GM19324 (cell line): ENCODE measurements around the gene UNC45A.
"Not testable (repeated sequence)": the region's sequence is repeated elsewhere in the genome, so short reads cannot be mapped to it uniquely, and the experiment has no call there.

ENCODE experiments used
- ATAC-seq: cut with Tn5 transposase; IDR thresholded peaks from one replicate; pipeline ENCODE4 v1.9.1; 2021; ENCODE audit warnings: mild to moderate bottlenecking, moderate library complexity; ENCODE audit not compliant: unreplicated experiment, low FRiP score

UNC45A gene

DNA sequence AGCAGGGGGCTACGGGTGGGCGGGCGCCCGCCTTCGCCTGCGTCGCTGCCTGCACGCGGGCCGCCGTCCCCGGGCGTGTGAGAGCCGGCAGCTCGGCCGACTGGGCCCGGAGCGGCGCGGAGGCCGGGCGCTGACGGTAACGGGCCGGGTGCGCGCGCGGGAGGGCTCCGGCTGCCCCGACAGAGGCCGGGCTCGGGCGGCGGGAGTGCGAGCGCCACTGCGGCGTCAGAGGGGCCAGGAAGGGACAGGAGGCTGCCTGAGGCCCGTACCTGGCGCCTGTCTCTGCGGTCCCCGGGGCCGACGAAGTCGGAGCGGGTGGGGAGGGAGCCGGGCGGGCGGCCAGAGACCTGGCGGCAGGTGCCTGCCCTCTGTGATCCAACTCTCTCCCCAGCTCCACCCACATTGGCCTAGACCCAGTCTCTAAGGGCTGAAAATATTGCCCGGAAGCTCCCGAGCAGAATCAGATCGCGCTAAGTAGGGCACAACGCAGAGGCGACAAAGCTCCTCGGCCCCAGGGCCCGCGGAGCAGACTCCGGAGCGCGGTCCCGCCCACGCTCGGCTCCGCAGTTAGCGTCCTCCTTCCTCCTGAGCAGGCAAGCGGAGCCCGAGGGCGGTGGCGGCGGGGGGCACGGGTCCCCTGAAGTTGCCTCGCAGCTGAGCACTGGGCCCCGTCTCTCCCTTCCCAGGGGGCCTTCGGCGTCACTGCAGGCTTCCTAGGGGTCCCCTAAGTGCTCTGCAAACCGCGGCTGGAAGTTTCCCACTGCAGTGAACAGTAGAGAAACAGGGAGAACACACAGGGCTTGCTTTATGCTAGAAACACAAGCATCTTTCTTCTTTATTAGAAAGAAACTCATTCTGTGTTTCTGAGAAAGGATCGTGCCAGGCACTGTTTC lies 32.0 kb upstream of the UNC45A start, which contains the start of gene MAN2A2:
Gene MAN2A2, plus strand, starts transcription at position 463 of the 893 bp plus-strand sequence. CDS start 906 bp downstream, outside the sequence.
- peak; percentile 43 for ATAC-seq

DNA sequence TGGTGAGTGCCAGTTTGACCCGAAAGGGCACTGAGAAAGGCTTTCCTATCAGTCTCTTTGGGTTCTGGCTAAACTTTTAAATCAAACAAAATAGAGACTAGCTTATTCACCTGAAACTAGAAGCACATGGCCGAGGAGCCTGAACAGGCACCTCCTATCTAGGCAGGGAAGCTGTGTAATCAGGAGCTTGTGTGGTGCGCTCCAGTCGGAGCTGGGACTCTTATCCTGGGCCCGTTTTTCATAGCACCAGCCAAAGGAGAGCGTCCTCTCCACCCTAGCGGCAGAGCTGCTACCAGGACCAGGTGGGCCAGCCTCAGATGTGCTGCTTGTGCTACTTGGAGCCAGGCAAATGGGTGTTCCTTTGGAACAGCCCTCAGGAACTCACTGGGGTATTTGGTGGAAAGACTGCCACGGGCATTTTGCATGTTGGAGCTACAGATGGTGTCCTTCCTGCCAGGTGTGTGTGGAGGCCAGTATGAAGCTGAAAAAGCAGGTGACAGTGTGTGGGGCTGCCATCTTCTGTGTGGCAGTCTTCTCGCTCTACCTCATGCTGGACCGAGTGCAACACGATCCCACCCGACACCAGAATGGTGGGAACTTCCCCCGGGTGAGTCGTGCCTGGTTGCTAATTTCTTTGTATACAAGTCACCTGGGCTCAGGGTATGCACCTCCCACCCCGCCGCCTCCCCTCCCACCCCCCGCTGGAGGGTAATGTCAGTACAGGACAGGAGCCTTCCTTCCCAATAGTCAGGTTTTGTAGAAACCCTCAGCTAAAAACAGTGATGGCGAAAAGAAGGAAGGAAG lies 31.1 kb upstream of the UNC45A start:
- ATAC-seq = no peak

DNA sequence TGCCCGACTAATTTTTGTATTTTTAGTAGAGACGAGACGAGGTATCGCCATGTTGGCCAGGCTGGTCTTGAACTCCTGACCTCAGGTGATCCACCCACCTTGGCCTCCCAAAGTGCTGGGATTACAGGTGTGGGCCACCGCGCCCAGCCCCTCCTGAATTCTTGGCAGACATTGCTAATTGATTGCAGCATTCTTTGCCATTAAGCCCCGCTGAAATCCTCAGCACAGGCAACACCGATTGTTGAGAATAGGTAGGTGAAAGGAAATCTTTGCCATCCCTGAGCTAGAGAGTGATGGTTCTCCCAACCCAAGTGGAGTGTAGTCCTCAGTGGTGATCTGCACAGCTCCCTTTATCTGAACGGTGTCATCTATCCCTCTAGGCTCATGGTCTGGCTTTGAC lies 30.3 kb upstream of the UNC45A start:
- no peak for ATAC-seq

DNA sequence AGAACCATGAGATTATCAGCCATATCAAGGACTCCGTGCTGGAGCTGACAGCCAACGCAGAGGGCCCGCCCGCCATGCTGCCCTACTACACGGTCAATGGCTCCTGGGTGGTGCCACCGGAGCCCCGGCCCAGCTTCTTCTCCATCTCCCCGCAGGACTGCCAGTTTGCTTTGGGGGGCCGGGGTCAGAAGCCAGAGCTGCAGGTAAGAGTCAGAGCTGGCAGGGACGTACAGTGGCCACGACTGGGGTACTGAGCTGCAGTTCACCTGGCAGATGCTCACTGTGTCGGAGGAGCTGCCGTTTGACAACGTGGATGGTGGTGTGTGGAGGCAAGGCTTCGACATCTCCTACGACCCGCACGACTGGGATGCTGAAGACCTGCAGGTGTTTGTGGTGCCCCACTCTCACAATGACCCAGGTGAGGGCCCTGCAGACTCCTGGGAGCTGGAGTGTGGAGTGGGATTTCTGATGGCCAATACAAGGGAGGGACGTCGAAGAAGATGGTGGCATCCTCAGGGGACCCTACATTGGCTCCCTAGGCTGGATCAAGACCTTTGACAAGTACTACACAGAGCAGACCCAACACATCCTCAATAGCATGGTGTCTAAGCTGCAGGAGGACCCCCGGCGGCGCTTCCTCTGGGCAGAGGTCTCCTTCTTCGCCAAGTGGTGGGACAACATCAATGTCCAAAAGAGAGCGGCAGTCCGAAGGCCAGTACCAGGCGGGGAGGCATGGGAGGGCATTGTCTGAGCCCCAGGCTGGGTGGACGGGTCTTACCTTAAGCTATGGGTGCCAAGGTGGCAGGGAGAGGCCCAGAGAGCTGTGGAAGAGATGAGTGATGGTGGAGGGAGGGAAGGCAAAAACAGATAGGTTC lies 29.5 kb upstream of the UNC45A start:
- no peak for ATAC-seq

DNA sequence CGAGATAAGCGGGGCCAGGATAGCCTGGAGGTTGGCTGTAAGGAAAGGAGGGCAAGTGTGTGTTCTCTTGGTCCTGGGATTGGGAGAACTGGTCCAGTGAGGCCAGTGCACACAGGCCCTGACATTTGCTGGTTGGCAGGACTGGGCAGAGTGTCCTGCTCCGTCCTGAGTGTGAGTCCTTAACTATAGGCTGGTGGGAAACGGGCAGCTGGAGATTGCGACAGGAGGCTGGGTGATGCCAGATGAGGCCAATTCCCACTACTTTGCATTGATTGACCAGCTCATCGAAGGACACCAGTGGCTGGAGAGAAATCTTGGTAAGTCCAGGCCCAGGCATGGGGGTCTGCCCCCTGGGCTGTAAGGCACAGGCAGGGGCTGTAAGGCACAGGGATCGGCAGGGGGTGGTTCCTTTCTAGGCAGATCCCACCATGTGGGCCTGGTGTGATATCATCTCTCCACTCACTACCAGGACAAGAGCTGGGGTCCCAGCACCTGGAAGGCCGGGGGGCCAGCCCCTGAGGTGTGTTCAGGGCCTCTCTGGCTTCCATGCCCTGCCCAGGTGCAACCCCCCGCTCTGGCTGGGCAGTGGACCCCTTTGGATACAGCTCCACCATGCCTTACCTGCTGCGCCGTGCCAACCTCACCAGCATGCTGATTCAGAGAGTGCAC lies 28.8 kb upstream of the UNC45A start:
- ATAC-seq = no peak

DNA sequence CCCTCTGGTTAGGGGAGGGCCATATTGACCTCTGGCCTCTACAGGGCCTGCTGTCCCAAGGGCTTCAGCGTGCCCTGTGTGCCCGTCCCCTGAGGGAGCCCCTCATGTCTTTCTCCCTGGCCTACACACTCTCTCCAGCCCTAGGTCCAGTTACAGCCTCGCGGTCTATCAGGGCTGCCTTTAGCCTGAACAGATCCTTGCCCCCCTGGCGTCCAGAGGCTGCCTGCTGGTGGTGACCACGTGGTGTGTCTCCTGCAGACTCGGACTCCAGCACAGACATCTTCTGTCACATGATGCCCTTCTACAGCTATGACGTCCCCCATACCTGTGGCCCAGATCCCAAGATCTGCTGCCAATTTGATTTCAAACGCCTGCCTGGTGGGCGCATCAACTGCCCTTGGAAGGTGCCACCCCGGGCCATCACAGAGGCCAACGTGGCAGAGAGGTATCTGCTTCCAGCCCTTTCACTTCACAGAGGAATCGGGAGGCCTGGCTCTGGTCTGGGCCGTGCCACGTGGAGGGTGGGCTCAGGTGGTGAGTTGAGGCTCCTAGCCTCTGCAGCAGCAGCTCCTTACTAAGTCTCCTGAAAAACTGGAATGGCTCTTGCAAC lies 27.9 kb upstream of the UNC45A start:
- ATAC-seq = no peak

DNA sequence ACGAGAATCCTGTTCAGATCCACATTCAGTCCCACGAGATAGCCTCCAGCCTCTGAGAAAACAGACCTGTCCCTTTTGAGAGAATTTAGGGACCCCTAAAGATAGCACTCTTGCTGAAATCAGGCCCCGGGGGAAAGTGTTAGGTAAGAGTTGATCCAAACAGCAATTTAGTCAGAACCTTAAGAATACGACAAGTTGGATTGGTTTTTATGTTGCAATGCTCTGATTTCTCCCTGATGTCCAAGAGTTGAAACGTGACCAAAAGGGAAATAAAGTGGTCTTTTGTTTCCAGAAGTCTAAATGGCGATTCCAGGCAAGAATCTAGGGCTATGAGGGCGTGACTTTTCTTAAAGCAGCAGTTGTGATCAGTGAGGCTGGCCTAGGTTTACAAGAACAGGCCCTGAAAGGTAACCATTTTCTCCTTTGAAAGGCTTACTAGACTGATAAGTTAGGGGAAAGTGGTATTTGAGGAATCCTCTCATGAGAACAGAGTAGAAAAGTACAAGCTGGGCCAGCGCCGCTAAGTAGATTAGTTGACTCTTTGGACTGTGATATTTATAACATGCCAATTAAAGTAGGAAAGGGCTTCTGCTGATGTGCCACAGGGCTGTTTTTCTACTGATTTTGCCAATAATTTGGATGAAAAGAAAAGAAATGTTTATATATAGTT lies 27.1 kb upstream of the UNC45A start:
- ATAC-seq = no peak

DNA sequence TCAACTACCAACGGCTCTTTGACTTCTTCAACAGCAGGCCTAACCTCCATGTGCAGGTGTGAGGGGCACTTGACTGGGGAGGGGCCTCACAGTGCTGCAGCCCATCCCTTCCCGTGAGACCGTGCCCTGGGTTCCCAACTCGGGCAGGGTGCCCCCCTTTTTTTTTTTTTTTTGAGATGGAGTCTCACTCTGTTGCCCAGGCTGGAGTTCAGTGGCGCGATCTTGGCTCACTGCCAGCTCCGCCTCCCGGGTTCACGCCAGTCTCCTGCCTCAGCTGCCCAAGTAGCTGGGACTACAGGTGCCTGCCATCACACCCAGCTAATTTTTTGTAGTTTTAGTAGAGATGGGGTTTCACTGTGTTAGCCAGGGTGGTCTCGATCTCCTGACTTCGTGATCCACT lies 25.6 kb upstream of the UNC45A start:
- ATAC-seq = not testable (repeated sequence)

DNA sequence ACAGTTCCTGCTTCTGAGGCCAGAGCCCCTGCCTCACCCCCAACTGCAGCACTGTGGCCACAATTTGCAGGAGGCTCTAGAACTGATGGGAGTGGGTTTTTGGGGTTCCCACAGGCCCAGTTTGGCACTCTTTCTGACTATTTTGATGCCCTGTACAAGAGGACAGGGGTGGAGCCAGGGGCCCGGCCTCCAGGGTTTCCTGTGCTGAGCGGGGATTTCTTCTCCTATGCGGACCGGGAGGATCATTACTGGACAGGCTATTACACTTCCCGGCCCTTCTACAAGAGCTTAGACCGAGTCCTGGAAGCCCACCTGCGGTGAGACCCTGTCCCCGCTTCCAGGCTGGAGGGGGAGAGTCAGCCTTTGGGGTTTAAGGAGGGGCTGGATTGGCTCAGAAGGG lies 25.1 kb upstream of the UNC45A start:
- ATAC-seq = no peak

DNA sequence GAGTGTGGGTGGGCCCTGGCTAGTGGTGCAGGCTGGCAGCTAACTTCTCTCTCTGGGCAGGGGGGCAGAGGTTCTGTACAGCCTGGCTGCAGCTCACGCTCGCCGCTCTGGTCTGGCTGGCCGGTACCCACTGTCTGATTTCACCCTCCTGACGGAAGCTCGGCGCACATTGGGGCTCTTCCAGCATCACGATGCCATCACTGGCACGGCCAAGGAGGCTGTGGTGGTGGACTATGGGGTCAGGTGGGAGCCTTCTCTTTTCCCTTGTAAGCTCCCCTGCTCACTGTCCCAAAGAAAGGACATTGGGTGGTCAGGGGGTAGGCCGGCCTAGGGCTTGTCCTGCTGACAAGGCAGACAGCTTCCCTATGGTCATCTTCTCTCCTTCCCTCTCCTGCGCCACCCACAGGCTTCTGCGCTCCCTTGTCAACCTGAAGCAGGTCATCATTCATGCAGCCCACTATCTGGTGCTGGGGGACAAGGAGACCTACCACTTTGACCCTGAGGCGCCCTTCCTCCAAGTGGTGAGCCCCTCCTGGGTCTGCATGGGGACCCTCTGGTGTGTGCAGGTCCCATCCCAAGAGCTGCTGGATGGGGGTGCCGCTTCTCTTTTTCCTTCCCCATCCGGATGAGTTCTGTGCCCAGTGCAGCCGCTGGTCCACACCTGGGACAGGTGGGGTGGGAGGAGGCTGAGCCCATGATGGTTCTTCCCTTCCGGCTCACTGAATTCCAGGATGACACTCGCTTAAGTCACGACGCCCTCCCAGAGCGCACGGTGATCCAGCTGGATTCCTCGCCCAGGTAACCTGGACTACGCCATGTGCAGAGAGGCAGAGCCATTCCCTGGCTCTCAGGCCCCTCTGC lies 24.4 kb upstream of the UNC45A start:
- no peak for ATAC-seq

DNA sequence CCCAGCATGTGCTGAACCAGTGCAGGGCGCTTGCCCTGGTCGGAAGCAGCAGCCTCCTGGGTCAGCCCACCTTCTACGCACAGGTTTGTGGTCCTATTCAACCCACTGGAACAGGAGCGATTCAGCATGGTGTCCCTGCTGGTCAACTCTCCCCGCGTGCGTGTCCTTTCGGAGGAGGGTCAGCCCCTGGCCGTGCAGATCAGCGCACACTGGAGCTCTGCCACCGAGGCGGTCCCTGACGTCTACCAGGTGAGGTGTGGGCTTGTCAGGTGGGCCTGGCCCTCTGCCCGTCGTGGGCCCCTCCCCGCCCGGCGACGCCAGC lies 23.8 kb upstream of the UNC45A start:
- ATAC-seq = no peak

DNA sequence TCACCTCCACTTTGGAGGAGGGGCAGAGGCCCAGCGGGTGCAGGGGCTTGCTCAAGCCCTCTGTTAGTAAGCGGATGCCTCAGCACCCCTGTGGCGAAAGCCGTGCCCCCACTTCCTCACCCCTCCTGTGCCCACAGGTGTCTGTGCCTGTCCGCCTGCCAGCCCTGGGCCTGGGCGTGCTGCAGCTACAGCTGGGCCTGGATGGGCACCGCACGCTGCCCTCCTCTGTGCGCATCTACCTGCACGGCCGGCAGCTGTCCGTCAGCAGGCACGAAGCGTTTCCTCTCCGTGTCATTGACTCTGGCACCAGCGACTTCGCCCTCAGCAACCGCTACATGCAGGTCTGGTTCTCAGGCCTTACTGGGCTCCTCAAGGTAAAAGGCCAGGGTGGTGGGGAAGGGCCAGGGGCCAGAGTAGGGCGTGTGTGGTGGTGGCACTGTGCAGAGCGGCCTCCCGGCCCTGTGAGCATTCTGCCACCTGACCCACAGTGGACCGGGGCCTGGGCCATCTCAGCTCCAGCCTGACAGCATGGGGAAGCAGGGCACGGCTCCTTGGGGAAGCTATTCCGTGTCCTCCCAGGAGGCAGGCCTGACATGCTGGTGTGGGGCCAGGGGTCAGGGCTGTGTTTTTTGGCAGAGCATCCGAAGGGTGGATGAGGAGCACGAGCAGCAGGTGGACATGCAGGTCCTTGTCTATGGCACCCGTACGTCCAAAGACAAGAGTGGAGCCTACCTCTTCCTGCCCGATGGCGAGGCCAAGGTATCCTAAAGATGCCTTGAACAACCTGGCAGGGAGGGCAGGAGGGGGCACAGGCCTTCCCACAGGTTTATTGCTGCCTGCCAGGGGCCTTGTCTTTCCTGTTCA lies 22.9 kb upstream of the UNC45A start:
- no peak for ATAC-seq

DNA sequence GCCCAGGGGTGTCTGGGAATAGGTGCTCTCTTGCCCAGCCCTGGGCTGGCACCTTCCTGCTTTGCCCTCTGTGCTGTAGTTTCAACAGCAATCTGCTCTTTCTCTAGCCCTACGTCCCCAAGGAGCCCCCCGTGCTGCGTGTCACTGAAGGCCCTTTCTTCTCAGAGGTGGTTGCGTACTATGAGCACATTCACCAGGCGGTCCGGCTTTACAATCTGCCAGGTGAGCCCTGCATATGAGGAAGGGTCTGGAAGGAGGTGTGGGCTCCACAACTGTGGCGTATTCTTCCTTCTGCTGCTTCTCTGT lies 22.4 kb upstream of the UNC45A start:
- ATAC-seq = no peak

DNA sequence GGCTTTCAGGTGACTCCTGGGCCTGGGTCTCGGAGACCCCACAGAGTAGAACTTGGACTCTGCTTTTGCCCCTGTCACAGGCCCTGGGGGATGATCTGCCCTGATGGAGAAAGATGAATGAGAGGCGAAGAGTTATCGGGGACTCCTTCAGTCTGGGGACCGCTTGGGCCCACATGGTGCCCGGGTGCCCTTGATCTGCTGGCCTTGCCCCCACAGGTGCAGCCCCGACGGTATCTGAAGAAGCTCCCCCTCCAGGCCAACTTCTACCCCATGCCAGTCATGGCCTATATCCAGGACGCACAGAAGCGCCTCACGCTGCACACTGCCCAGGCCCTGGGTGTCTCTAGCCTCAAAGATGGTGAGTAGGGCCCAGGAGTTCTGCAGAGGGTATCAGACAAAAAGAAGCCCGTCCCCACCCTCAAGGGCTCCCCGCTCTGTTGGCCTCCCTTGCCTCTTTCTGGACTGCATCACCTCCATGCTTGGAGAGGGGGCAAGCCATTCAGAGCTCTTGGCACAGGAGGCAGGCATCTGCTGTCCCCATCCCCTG lies 21.6 kb upstream of the UNC45A start:
- no peak for ATAC-seq

DNA sequence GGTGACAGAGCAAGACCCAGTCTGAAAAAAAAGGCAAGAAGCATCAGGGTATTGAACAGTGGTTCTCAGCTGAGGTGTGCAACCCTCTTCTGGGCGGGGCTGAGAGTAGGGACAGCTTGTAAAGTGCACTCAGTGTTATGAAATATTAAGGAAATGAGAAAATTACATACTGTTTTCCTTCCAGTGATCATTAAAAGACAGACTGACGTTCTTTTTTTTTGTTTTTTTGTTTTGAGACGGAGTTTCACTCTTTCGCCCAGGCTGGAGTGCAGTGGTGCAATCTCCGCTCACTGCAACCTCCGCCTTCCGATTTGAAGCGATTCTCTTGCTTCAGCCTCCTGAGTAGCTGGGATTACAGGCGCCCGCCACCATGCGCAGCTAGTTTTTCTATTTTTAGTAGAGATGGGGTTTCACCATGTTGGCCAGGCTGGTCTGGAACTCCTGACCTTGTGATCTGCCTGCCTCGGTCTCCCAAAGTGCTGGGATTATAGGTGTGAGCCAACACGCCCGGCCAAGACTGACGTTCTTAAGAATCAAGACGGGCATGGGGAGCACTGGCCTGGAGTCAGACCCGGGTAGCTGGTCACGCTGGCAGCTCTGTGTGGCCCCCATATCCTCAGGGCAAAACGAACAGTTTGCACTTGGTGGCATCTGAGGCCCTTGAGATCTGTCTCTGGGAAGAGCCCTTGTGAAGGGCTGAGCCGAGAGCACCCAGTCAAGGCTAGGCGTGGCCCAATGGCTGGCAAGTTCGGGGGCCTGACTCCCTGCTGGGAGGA lies 20.6 kb upstream of the UNC45A start:
- ATAC-seq = no peak

DNA sequence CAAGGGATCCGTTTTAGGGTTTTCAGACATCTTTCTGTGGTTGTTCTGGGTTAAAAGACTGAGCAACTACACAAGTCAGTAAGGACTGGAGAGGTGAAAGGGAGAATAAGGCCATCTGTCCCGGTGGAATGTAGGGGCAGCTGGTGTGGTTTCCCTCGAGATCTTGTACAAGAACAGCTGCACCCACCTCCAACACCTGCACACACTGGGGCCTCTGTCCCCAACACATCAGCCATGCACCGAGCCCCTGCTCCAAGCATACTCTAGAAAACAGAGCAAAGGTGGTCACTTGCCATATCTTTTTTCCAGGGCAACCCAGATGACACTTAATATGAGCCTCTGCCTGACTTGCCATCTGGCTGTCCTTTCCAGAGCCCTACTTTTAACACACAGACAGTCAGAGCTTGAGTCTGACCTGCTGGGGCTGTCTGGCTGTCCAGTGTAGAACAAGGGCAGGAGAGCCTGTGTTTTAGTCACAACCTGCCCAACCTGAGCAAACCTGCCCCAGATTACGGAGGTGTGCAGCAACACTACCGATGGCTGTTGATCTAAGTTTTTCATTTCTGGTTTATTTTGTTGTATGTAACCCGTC lies 19.8 kb upstream of the UNC45A start:
- no peak for ATAC-seq
